SK-N-SH (cell line): ENCODE data around the gene ZNF526. TPM values are rescaled to one million over a fixed set of nuclear protein-coding genes. Genes with fewer than 3 reads are reported as not detected.

Experiments used
- CTCF ChIA-PET: fragments of 300-600, 350-600 bp; formaldehyde crosslinking; extraction: SDS; loops from one replicate; lab custom pipeline; 2021; lab: Yijun Ruan, JAX
- POLR2A ChIA-PET: fragments of 350-600 bp; sonication (Branson Sonifier 250); formaldehyde crosslinking; extraction: SDS; loops from one replicate; lab custom pipeline; 2020; ENCODE audit warnings: antibody characterized with exemption, inconsistent platforms; lab: Yijun Ruan, JAX
- DNase-seq: peaks from one replicate; pipeline ENCODE4 v3.0.0; 2012
- H2AFZ ChIP-seq: fragments of 200-600 bp; sonication (generic); 2 replicates; pipeline ENCODE4 v1.8.1; 2016; ENCODE audit warnings: antibody characterized with exemption, mild to moderate bottlenecking, low read depth
- H3F3A ChIP-seq: fragments of 200-600 bp; sonication (generic); replicated peaks from 2 replicates; pipeline ENCODE3; 2016; ENCODE audit warnings: antibody characterized with exemption, mild to moderate bottlenecking; ENCODE audit not compliant: insufficient read depth
- H3K27ac ChIP-seq, 2 experiments: fragments of 200-500 bp in 1 of 2; fragments of 200-600 bp in 1 of 2; sonication (Bioruptor generic) in 1 of 2; sonication (generic), shearing (Covaris generic) in 1 of 2; 2 replicates each; pipeline versions ENCODE4 v1.5.1 to v1.6.1; 2014 to 2016; ENCODE audit warnings: low read depth in 2 of 2, inconsistent platforms in 1 of 2, low read length in 1 of 2, mild to moderate bottlenecking in 1 of 2, mixed read lengths in 1 of 2
- H3K27me3 ChIP-seq: fragments of 200-600 bp; sonication (generic), shearing (Covaris generic); 2 replicates; pipeline ENCODE4 v1.6.1; 2016; ENCODE audit warnings: mixed run types; ENCODE audit not compliant: insufficient read depth
- H3K36me3 ChIP-seq, 2 experiments: fragments of 200-500 bp in 1 of 2; fragments of 200-600 bp in 1 of 2; sonication (Bioruptor generic) in 1 of 2; sonication (generic) in 1 of 2; replicated peaks in 1 of 2; 2 replicates each; pipeline versions ENCODE3 to v1.5.1; 2014 to 2016; ENCODE audit warnings: low read length in 1 of 2, mild to moderate bottlenecking in 1 of 2; ENCODE audit not compliant: insufficient read depth in 2 of 2, control insufficient read depth in 1 of 2
- H3K4me1 ChIP-seq, 2 experiments: fragments of 200-500 bp in 1 of 2; fragments of 200-600 bp in 1 of 2; sonication (Bioruptor generic) in 1 of 2; sonication (generic), shearing (Covaris generic) in 1 of 2; 2 replicates each; pipeline versions ENCODE4 v1.5.1 to v1.6.1; 2014 to 2016; ENCODE audit warnings: low read depth in 1 of 2, low read length in 1 of 2, mixed run types in 1 of 2; ENCODE audit not compliant: insufficient read depth in 2 of 2, control insufficient read depth in 1 of 2
- H3K4me2 ChIP-seq: fragments of 200-600 bp; sonication (generic), shearing (Covaris generic); 2 replicates; pipeline ENCODE4 v1.6.1; 2017; ENCODE audit warnings: mixed run types
- H3K4me3 ChIP-seq, 2 experiments: fragments of 200-500 bp in 1 of 2; fragments of 200-600 bp in 1 of 2; sonication (Bioruptor generic) in 1 of 2; sonication (generic), shearing (Covaris generic) in 1 of 2; 2 replicates each; pipeline versions ENCODE4 v1.5.1 to v1.8.1; 2014 to 2016; ENCODE audit warnings: low read depth in 2 of 2, inconsistent platforms in 1 of 2, low read length in 1 of 2, mild to moderate bottlenecking in 1 of 2, mixed read lengths in 1 of 2, moderate library complexity in 1 of 2
- H3K79me2 ChIP-seq: fragments of 200-600 bp; sonication (generic); 2 replicates; pipeline ENCODE4 v1.8.1; 2017; ENCODE audit warnings: mild to moderate bottlenecking; ENCODE audit not compliant: insufficient read depth
- H3K9ac ChIP-seq: fragments of 200-600 bp; sonication (generic); 2 replicates; pipeline ENCODE4 v1.6.1; 2017; ENCODE audit warnings: mixed run types
- H3K9me2 ChIP-seq: fragments of 200-600 bp; sonication (generic); 2 replicates; pipeline ENCODE4 v1.6.1; 2017; ENCODE audit warnings: mixed run types
- H3K9me3 ChIP-seq: fragments of 200-600 bp; sonication (generic); 2 replicates; pipeline ENCODE4 v1.6.1; 2017; ENCODE audit warnings: mixed run types, mild to moderate bottlenecking, moderate library complexity
- H4K20me1 ChIP-seq: fragments of 200-600 bp; sonication (generic); 2 replicates; pipeline ENCODE4 v1.6.1; 2017; ENCODE audit warnings: mild to moderate bottlenecking, mixed run types; ENCODE audit not compliant: insufficient read depth
- CHD2 ChIP-seq: fragments of 150-350 bp; IDR thresholded peaks from 2 replicates; pipeline ENCODE4 v1.6.1; 2018; ENCODE audit warnings: low read length; ENCODE audit not compliant: partially characterized antibody
- CTCF ChIP-seq: fragments of 200-600 bp; sonication (generic); IDR thresholded peaks from 2 replicates; pipeline ENCODE4 v1.6.1; 2017; ENCODE audit warnings: antibody characterized with exemption, mild to moderate bottlenecking, moderate library complexity
- ELF1 ChIP-seq: IDR thresholded peaks from 2 replicates; pipeline ENCODE4 v1.4.0; 2012
- EP300 ChIP-seq, 2 experiments: IDR thresholded peaks; 2 replicates each; pipeline versions ENCODE4 v1.4.0 to v1.6.1; 2012; ENCODE audit warnings: borderline replicate concordance in 1 of 2, low read depth in 1 of 2, low read length in 1 of 2
- EZH2phosphoT487 ChIP-seq: fragments of 200-600 bp; sonication (generic); IDR thresholded peaks from 2 replicates; pipeline ENCODE4 v1.6.1; 2017; ENCODE audit warnings: low read depth, mixed run types, mild to moderate bottlenecking, antibody characterized with exemption, moderate library complexity, borderline replicate concordance
- FOSL2 ChIP-seq: IDR thresholded peaks from 2 replicates; pipeline ENCODE4 v1.4.0; 2012; ENCODE audit warnings: low read depth, mild to moderate bottlenecking, moderate library complexity, borderline replicate concordance
- FOXJ3 ChIP-seq: sonication (generic); formaldehyde crosslinking; IDR thresholded peaks from 2 replicates; pipeline ENCODE4 v1.5.1; 2020; ENCODE audit warnings: mild to moderate bottlenecking, missing genetic modification reagents
- GABPA ChIP-seq: IDR thresholded peaks from 2 replicates; pipeline ENCODE4 v1.4.0; 2012; ENCODE audit warnings: low read depth, mild to moderate bottlenecking
- GATA2 ChIP-seq: sonication (generic); formaldehyde crosslinking; IDR thresholded peaks from 2 replicates; pipeline ENCODE4 v1.5.0; 2020; ENCODE audit warnings: mild to moderate bottlenecking, missing genetic modification reagents
- IRF3 ChIP-seq: fragments of 150-350 bp; IDR thresholded peaks from 2 replicates; pipeline ENCODE4 v1.6.1; 2016; ENCODE audit warnings: mild to moderate bottlenecking, low read depth, low read length
- JUND ChIP-seq: IDR thresholded peaks from 2 replicates; pipeline ENCODE4 v1.4.0; 2012
- MAX ChIP-seq: IDR thresholded peaks from 2 replicates; pipeline ENCODE4 v1.4.0; 2012; ENCODE audit warnings: low read depth
- MEF2A ChIP-seq: IDR thresholded peaks from 2 replicates; pipeline ENCODE4 v1.4.0; 2012; ENCODE audit warnings: low read depth, borderline replicate concordance
- MXI1 ChIP-seq: IDR thresholded peaks from 2 replicates; pipeline ENCODE4 v1.6.1; 2012; ENCODE audit warnings: mild to moderate bottlenecking, low read depth, low read length, improper control_type of control experiment
- NFIC ChIP-seq: IDR thresholded peaks from 2 replicates; pipeline ENCODE4 v1.4.0; 2012; ENCODE audit warnings: borderline replicate concordance
- NRF1 ChIP-seq: IDR thresholded peaks from 2 replicates; pipeline ENCODE4 v1.6.1; 2012; ENCODE audit warnings: low read depth, mild to moderate bottlenecking, low read length
- POLR2AphosphoS5 ChIP-seq: IDR thresholded peaks from 2 replicates; pipeline ENCODE4 v1.6.1; 2012; ENCODE audit warnings: low read depth, low read length
- RAD21 ChIP-seq: IDR thresholded peaks from 2 replicates; pipeline ENCODE4 v1.6.1; 2012; ENCODE audit warnings: mild to moderate bottlenecking, low read length
- RCOR1 ChIP-seq: fragments of 150-350 bp; IDR thresholded peaks from 2 replicates; pipeline ENCODE4 v1.6.1; 2017; ENCODE audit warnings: antibody characterized with exemption, low read length
- RFX5 ChIP-seq: IDR thresholded peaks from 2 replicates; pipeline ENCODE4 v1.6.1; 2012; ENCODE audit warnings: mild to moderate bottlenecking, improper control_type of control experiment, low read length
- RXRA ChIP-seq: IDR thresholded peaks from 2 replicates; pipeline ENCODE4 v1.4.0; 2012; ENCODE audit warnings: low read depth, mild to moderate bottlenecking, borderline replicate concordance
- SIN3A ChIP-seq: IDR thresholded peaks from 2 replicates; pipeline ENCODE4 v1.6.1; 2012; ENCODE audit warnings: low read depth, mild to moderate bottlenecking, low read length, moderate library complexity, borderline replicate concordance
- SMC3 ChIP-seq: IDR thresholded peaks from 2 replicates; pipeline ENCODE4 v1.6.1; 2012; ENCODE audit warnings: low read depth, low read length, improper control_type of control experiment
- TAF1 ChIP-seq: IDR thresholded peaks from 2 replicates; pipeline ENCODE4 v1.6.1; 2012; ENCODE audit warnings: low read depth, mild to moderate bottlenecking, low read length, moderate library complexity, borderline replicate concordance
- TCF12 ChIP-seq: IDR thresholded peaks from 2 replicates; pipeline ENCODE4 v1.4.0; 2012
- TEAD4 ChIP-seq: IDR thresholded peaks from 2 replicates; pipeline ENCODE4 v1.4.0; 2012; ENCODE audit warnings: mild to moderate bottlenecking, borderline replicate concordance; ENCODE audit not compliant: insufficient read depth
- USF1 ChIP-seq: IDR thresholded peaks from 2 replicates; pipeline ENCODE4 v1.4.0; 2012; ENCODE audit warnings: low read depth, borderline replicate concordance
- USF2 ChIP-seq: fragments of 150-350 bp; IDR thresholded peaks from 2 replicates; pipeline ENCODE4 v1.6.1; 2017; ENCODE audit warnings: antibody characterized with exemption, low read length, low read depth, borderline replicate concordance
- YY1 ChIP-seq: IDR thresholded peaks from 2 replicates; pipeline ENCODE4 v1.4.0; 2012; ENCODE audit warnings: low read depth, mild to moderate bottlenecking
- WGBS: methylation state at CpG from one replicate; pipeline ENCODE4 v1.1.6; 2017; ENCODE audit warnings: low lambda C conversion rate; 5-methylcytosine and 5-hydroxymethylcytosine counted together
- polyA plus RNA-seq, 3 experiments: library from polyadenylated mRNA; depleted of rRNA; stranded (reverse); fragments of >200 nt; gene quantifications; 2 replicates each; pipeline ENCODE4 v1.2.3, GENCODE V29; 2012

Gene ZNF526
- 3.5 and 4.0 TPM in 2 replicates for polyA plus RNA-seq (2012; rRNA removed)
- polyA plus RNA-seq (2012; cell fraction: cytosol; rRNA removed) = 1.7 and 2.6 TPM in 2 replicates
- polyA plus RNA-seq (2012; cell fraction: nucleus; rRNA removed) = 3.4 and 4.3 TPM in 2 replicates

- peak within 1 kb of the TSS; percentile 70 to 79 for H3K27ac ChIP-seq
- H3K4me3 ChIP-seq = peak within 1 kb of the TSS; percentile 79
- peak within 1 kb of the TSS; percentile 88 for H3K4me2 ChIP-seq
- ChIA-PET CTCF (interaction anchor here (0.6 to 2.6 kb wide), 7 partner anchors 11 to 111 kb away, joined by 3 to 8 read pairs (median 3); no protein-coding TSS in a partner anchor), POLR2A (interaction anchor here (1.0 to 1.6 kb wide), 3 partner anchors 9 to 19 kb away, joined by 3 to 7 read pairs (median 3); no protein-coding TSS in a partner anchor)
- 1% methylated on average over 48 of the region's 53 CpGs for WGBS
- peak within 1 kb of the TSS; percentile 85 for H3K9ac ChIP-seq
- H3K4me1 ChIP-seq = peaks cover 9 to 28% of the 10 kb centered on the region in 2 experiments; a peak in 2 of 4 replicates
- no peaks in the 10 kb centered on the region for H3K9me2 ChIP-seq
- no peaks in the 10 kb centered on the region for H3K27me3 ChIP-seq
- H3K36me3 ChIP-seq = peaks cover 0 to 13% of the 10 kb centered on the region in 2 experiments
- H3F3A ChIP-seq = peaks cover 12% of the 10 kb centered on the region
- no peaks in the 10 kb centered on the region; the same call in 1 of the 2 replicates for H4K20me1 ChIP-seq
- peak within 1 kb of the TSS; percentile 74; the same call in 1 of the 2 replicates for H2AFZ ChIP-seq
- peaks cover 85% of the 10 kb centered on the region for H3K79me2 ChIP-seq
- peak; percentile 99 for DNase-seq
- no peaks in the 10 kb centered on the region for H3K9me3 ChIP-seq
- TF ChIP-seq RXRA = no peak
- no peak; the same call in 1 of the 2 replicates for TF ChIP-seq SIN3A
- TF ChIP-seq CHD2 = no peak
- peak; percentile 92 for TF ChIP-seq RFX5
- TF ChIP-seq FOXJ3 (CRISPR knock-in tag) = no peak
- TF ChIP-seq GATA2 (CRISPR knock-in tag) = peak; percentile 88
- TF ChIP-seq JUND = no peak
- TF ChIP-seq POLR2AphosphoS5 = peak; percentile 87
- no peak for TF ChIP-seq SMC3
- no peak for TF ChIP-seq NFIC
- TF ChIP-seq RCOR1 = no peak
- TF ChIP-seq MXI1 = peak; percentile 95
- peak in 1 of 2 experiments; percentile 18; a peak in 1 of 4 replicates for TF ChIP-seq EP300 (IDR thresholded peaks at IDR 0.05; ENCODE audit: borderline replicate concordance in 1 of 2, low read depth in 1 of 2, low read length in 1 of 2)
- no peak for TF ChIP-seq YY1
- no peak for TF ChIP-seq MEF2A
- no peak for TF ChIP-seq GABPA
- peak; percentile 68 for TF ChIP-seq MAX
- no peak for TF ChIP-seq FOSL2
- TF ChIP-seq TAF1 = peak; percentile 65
- peak; percentile 67 for TF ChIP-seq USF2
- TF ChIP-seq IRF3 = peak; percentile 54
- no peak for TF ChIP-seq TCF12
- no peak for TF ChIP-seq CTCF
- TF ChIP-seq USF1 = peak; percentile 90
- no peak for TF ChIP-seq TEAD4
- no peak for TF ChIP-seq EZH2phosphoT487
- TF ChIP-seq RAD21 = no peak
- TF ChIP-seq ELF1 = no peak
- TF ChIP-seq NRF1 = peak; percentile 97
Observed at GRCh38 chr19:42219812-42220750, at the start of gene ZNF526. Gene ZNF526 (plus strand): TSS chr19:42220312. CDS start chr19:42224404, 4,092 bp downstream.
